Peyer's patch (tissue), 4 donors: ENCODE results near the gene RPL23. TPM values are rescaled to one million over a fixed set of nuclear protein-coding genes. Genes with fewer than 3 reads are reported as not detected.

ENCODE experiments used
- DNase-seq, 3 donors: peaks; one replicate each; pipeline ENCODE4 v3.0.0-alpha.2; 2017 to 2019
- H3K27ac ChIP-seq, 4 donors: fragments of 200-600 bp; sonication (generic); one replicate each; pipeline ENCODE4 v1.5.1; 2016 to 2019
- H3K27me3 ChIP-seq, 2 donors: fragments of 200-600 bp; sonication (generic); one replicate each; pipeline ENCODE4 v1.5.1; 2019
- H3K36me3 ChIP-seq, 3 donors: fragments of 200-600 bp; sonication (generic); one replicate each; pipeline ENCODE4 v1.5.1; 2016 to 2019
- H3K4me1 ChIP-seq, 4 donors: fragments of 200-600 bp; sonication (generic); one replicate each; pipeline ENCODE4 v1.5.1; 2016 to 2019
- H3K4me3 ChIP-seq, 4 donors: fragments of 200-600 bp; sonication (generic); 1 replicate in 3 of 4; 2 replicates in 1 of 4; pipeline ENCODE4 v1.5.1; 2016 to 2019; ENCODE audit warnings: mild to moderate bottlenecking in 1 of 4
- H3K9me3 ChIP-seq, 4 donors: fragments of 200-600 bp; sonication (generic); one replicate each; pipeline ENCODE4 v1.5.1; 2016 to 2019; ENCODE audit warnings: mild to moderate bottlenecking in 1 of 4
- POLR2A ChIP-seq, 2 donors: fragments of 450-650 bp; IDR thresholded peaks; one replicate each; pipeline ENCODE4 v1.5.1; 2017; ENCODE audit warnings: antibody characterized with exemption in 2 of 2, mild to moderate bottlenecking in 2 of 2, moderate library complexity in 2 of 2
- total RNA-seq, 4 donors: library from RNA; depleted of rRNA; stranded (reverse); fragments of >200 nt; gene quantifications; one replicate each; pipeline ENCODE4 v1.1.0, GENCODE V29; 2016
- TF ChIP-seq, protein P1 (sequence below), 6 experiments: fragments of 450-650 bp in 4 of 6; fragments of 200-600 bp in 2 of 6; sonication (generic) in 1 of 6; IDR thresholded peaks; one replicate each; pipeline ENCODE4 v1.5.1; 2017 to 2019; ENCODE audit warnings: antibody characterized with exemption in 6 of 6, mild to moderate bottlenecking in 3 of 6, moderate library complexity in 1 of 6

The RPL23 gene
- total RNA-seq, 4 donors from 2014 or later: 347 to 1,233 (median 540) TPM

DNA sequence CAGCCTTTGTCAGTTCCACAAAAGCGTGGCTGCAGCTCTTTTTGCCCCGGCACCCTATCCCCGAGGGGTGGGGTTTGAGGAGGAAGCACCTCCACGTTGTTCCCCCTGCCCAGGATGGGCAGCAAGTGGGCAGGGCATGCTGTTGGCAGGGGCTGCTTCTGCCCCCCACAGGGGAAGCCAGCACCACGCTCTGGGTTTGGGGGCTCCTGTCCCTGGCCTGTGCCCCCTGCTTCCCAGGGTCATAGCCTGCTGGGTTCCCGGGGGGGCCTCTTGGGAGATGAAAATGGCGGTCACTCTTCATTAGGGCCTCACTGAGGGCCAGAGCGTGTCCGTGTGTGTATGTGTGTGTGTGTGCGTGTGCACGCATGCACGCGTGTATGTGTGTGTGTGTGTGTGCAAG lies 39.1 kb upstream of the RPL23 start:
- H3K36me3 ChIP-seq: peaks cover 0 to 78% (median 0%) of the 10 kb centered on the region in 3 donors

DNA sequence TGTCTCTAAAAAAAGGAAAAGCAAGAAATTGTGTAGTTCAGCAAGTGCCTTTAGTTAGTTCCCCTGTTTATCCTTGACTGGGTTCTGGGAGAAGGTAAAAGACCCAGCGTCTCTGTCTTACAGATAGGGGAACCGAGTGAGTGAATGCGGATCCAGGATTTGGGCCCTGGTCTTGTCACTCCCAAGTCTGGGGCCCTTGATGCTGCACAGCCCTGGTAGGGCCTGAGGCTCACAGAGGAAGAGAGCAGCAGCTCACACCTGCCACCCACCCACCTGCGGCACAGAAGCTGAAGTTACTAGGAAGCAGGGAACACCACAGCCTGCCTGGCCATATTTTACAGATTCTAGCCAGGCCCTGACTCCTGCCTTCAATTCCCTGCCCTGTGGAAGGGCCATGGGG lies 38.6 kb upstream of the RPL23 start:
- H3K27me3 ChIP-seq: no peaks in the 10 kb centered on the region
- peak overlapping the region in 2 of 4 donors; percentile 48 to 74 for H3K27ac ChIP-seq
- no peak overlapping the region for H3K4me3 ChIP-seq
- TF ChIP-seq, protein P1, sequence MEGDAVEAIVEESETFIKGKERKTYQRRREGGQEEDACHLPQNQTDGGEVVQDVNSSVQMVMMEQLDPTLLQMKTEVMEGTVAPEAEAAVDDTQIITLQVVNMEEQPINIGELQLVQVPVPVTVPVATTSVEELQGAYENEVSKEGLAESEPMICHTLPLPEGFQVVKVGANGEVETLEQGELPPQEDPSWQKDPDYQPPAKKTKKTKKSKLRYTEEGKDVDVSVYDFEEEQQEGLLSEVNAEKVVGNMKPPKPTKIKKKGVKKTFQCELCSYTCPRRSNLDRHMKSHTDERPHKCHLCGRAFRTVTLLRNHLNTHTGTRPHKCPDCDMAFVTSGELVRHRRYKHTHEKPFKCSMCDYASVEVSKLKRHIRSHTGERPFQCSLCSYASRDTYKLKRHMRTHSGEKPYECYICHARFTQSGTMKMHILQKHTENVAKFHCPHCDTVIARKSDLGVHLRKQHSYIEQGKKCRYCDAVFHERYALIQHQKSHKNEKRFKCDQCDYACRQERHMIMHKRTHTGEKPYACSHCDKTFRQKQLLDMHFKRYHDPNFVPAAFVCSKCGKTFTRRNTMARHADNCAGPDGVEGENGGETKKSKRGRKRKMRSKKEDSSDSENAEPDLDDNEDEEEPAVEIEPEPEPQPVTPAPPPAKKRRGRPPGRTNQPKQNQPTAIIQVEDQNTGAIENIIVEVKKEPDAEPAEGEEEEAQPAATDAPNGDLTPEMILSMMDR (IDR thresholded peaks at IDR 0.05): no peak
- no peak for TF ChIP-seq POLR2A (IDR thresholded peaks at IDR 0.05)
- H3K36me3 ChIP-seq: peaks cover 0 to 83% (median 0%) of the 10 kb centered on the region in 3 donors
- H3K4me1 ChIP-seq: peaks cover 14 to 81% (median 24%) of the 10 kb centered on the region in 4 donors
- no peak for DNase-seq
- no peaks in the 10 kb centered on the region for H3K9me3 ChIP-seq

More for the DNA sequence above, 39.1 kb upstream of the RPL23 start:
- TF ChIP-seq, protein P1 (IDR thresholded peaks at IDR 0.05): no peak
- no peak for TF ChIP-seq POLR2A (IDR thresholded peaks at IDR 0.05)
- H3K9me3 ChIP-seq: no peaks in the 10 kb centered on the region
- H3K27me3 ChIP-seq: no peaks in the 10 kb centered on the region
- no peak overlapping the region for H3K4me3 ChIP-seq
- DNase-seq: no peak
- peaks cover 19 to 81% (median 29%) of the 10 kb centered on the region in 4 donors for H3K4me1 ChIP-seq
- peak overlapping the region in 1 of 4 donors; percentile 74 for H3K27ac ChIP-seq

- peaks cover 9 to 81% (median 21%) of the 10 kb centered on the region in 4 donors for H3K4me1 ChIP-seq
- peaks cover 0 to 84% (median 0%) of the 10 kb centered on the region in 3 donors for H3K36me3 ChIP-seq
- no peak for DNase-seq
- TF ChIP-seq, protein P1 (IDR thresholded peaks at IDR 0.05): no peak
- no peak for TF ChIP-seq POLR2A (IDR thresholded peaks at IDR 0.05)
- H3K27me3 ChIP-seq: no peaks in the 10 kb centered on the region
- H3K4me3 ChIP-seq: no peak overlapping the region
- no peaks in the 10 kb centered on the region for H3K9me3 ChIP-seq
- H3K27ac ChIP-seq: peak overlapping the region in 2 of 4 donors; percentile 32 to 48
Observed at GRCh38 chr17:38891441-38891840, 37.9 kb upstream of the RPL23 start.

- Histone ChIP-seq H3K36me3 (peaks cover 0 to 74% (median 0%) of the 10 kb centered on the region in 3 donors), H3K27me3 (no peaks in the 10 kb centered on the region), H3K4me3 (no peak overlapping the region), H3K27ac (peak overlapping the region in 2 of 4 donors; percentile 20 to 32), H3K4me1 (peaks cover 4 to 81% (median 26%) of the 10 kb centered on the region in 4 donors), H3K9me3 (no peaks in the 10 kb centered on the region)
- TF ChIP-seq, protein P1 (IDR thresholded peaks at IDR 0.05): no peak
- TF ChIP-seq POLR2A (IDR thresholded peaks at IDR 0.05): no peak
- DNase-seq: no peak
Observed at GRCh38 chr17:38890410-38890746, 36.9 kb upstream of the RPL23 start.

DNA sequence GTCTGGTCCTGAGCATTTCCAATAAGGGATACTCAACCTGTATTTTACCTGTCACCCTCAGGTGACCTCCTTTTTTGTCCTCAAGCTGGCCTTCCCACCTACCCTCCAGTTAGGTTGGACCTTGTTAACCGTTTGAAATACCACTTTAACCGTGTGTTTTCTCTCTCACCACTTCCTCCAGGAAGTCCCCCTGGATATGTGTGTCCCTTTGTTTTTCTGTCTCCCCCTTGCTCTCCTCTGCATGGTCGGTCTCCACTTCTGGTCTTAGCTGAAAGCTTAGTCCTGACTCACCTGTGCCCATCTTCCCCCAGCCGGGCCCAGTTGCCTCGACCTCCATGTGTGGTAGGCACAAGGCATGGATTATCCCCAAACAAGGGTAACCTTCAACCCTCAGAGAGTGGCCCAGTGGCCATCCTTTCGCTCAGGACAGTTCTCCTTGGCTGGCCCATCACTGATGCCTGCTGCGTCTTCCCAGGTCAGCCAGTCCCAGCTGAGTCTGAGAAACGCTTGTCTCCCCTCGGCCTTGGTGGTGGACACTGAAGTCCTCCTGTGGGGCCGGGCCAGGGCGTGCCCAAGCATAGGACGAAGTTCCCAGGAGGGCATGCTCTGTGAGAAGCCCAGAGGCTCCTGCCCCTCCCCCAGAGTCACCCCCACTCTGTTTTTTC lies 36.4 kb upstream of the RPL23 start:
- Histone ChIP-seq H3K9me3 (no peaks in the 10 kb centered on the region), H3K27me3 (no peaks in the 10 kb centered on the region), H3K36me3 (peaks cover 0 to 70% (median 0%) of the 10 kb centered on the region in 3 donors), H3K27ac (peak overlapping the region in 3 of 4 donors; percentile 20 to 33 (median 32)), H3K4me3 (no peak overlapping the region), H3K4me1 (peaks cover 7 to 86% (median 29%) of the 10 kb centered on the region in 4 donors)
- TF ChIP-seq, protein P1 (IDR thresholded peaks at IDR 0.05): no peak
- no peak for TF ChIP-seq POLR2A (IDR thresholded peaks at IDR 0.05)
- DNase-seq: no peak
